HG03060 (cell line): ENCODE measurements around the gene RBM38.

Experiments
- ATAC-seq: cut with Tn5 transposase; IDR thresholded peaks from one replicate; pipeline ENCODE4 v1.9.1; 2021; ENCODE audit warnings: low read depth, moderate number of reproducible peaks; ENCODE audit not compliant: unreplicated experiment

The RBM38 gene

DNA sequence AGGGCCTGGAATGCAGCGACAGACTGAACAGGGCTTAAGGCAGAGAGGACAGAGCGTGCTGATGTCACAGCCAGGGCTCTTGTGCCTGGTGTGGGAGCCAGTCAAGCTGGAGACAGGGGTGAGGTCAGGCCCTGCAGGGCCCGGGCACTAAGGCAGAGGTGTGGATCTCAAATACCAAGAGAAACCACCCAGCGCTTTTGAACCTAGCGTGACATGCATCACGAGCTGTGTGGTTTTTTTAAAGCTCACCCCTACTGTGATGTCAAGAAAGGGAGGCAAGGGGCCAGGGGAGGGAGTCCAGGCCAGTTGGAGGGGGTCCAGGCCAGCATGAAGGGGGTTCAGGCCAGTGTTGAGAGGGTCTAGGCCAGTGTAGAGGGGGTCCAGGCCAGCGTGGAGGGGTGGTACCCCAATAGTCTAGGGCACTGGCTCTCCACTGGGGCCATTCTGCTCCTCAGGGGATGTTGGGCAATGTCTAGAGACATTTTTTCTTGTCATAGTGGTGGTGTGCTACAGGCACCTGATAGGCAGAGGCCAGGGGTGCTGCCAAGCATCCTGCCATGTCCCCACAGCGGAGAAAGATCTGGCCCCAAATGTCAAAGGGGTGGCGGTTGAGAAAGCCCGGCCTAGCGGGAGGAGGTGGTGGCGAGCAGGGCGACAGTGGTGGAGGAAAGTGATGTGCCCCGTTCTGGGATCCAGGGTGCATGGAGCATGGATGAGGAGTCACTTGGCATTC, 42.6 kb downstream of the RBM38 start:
- no peak for ATAC-seq

GRCh38 chr20:57434390-57434700, 43.1 kb downstream of the RBM38 start:
- no peak for ATAC-seq

DNA sequence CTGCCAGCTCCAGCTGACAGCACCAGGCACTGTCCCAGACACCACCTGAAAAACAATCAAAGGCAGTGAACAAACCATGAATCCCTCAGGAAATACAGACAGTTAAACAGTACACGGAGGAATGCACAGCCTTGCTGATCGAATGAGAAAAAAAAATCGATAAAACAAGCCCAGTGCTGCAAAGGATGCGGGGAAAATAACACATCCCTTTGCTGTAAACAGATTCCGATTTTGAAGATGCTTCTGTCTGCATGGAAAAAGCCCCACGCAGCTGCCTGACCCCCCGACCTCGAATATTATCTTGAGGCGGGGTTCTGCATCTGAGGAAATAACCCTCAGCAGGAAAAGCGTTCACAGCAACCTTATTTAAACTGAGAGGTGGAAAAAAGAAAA, 43.9 kb downstream of the RBM38 start:
- ATAC-seq: no peak

DNA sequence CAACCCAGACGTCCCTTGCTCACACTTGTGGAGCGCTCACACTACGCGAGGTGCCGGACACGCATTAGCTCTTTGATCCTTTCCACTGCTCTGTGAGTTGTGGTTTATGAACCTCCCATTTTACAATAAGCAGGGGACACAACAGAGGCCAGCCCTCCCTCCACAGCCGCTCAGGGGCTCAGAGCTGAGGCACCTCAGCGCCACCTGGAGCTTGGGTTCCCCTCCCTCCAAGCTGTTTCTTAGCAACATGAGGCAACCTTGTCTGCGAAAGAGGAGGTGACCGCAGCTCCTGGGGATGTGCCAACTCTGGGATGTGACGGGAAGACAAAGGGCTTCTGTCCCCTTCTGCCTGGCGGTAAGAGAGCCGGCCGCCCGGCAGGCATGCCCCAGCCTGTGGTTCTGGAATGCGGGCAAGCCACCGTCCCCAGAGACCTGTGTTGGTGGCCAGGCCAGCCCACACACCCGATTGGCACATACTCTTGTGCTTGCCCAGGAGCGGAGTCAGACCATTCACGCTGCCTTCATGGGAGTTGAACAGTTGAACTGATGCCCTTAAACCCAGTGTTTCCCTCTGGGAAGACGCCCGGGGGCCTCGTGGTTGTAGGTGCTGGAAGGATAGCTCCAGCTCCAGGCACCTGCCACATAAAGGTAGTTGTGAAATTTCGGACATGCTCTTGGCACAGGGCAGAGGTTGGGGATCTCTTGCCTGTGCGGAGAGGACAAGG, 44.5 kb downstream of the RBM38 start:
- no peak for ATAC-seq

GRCh38 chr20:57436223-57436545, 45.0 kb downstream of the RBM38 start:
- no peak for ATAC-seq

- no peak for ATAC-seq
Measured at GRCh38 chr20:57437267-57437666, 46.1 kb downstream of the RBM38 start.

GRCh38 chr20:57437672-57438330, 46.6 kb downstream of the RBM38 start:
- no peak for ATAC-seq

DNA sequence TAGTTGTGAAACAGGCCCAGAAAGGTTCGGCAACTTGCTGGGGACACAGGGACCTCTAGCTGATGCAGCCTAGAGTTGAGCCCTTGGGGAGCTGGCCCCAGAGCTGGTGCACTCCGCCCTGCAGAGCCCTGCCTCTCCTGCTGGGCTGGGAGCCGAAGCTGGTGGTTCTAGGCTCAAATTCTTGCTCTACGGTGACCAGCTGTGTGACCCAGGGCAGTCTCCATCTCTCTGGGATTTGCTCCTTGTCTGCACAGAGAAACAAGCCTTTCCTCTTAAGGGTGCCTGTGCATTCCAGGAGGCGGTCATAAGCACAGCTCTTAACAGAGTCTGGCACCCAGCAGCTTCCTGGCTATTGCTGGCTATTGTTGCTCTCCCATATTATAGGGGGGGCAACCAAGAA, 47.4 kb downstream of the RBM38 start:
- no peak for ATAC-seq

- no peak for ATAC-seq
Measured at GRCh38 chr20:57439432-57439831, 48.2 kb downstream of the RBM38 start.

DNA sequence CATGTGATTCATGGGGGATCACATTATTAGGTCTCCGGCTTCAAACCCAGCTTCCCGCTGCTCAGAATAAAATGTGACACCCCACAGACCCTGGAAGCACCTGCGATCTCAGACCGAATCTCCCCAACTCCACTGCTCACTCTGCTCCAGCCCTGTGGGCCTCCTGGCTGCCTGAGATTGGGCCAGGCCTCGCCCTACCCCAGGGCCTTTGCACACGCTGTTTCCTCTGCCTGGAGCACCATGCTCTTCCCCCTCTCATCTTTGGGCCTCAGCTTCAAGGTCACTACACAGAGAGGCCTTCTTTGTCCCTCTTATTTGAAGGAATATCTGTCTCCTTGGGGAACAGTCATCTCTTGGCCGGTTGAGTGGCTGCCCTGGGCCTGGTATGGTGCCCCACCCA, 48.8 kb downstream of the RBM38 start:
- no peak for ATAC-seq

DNA sequence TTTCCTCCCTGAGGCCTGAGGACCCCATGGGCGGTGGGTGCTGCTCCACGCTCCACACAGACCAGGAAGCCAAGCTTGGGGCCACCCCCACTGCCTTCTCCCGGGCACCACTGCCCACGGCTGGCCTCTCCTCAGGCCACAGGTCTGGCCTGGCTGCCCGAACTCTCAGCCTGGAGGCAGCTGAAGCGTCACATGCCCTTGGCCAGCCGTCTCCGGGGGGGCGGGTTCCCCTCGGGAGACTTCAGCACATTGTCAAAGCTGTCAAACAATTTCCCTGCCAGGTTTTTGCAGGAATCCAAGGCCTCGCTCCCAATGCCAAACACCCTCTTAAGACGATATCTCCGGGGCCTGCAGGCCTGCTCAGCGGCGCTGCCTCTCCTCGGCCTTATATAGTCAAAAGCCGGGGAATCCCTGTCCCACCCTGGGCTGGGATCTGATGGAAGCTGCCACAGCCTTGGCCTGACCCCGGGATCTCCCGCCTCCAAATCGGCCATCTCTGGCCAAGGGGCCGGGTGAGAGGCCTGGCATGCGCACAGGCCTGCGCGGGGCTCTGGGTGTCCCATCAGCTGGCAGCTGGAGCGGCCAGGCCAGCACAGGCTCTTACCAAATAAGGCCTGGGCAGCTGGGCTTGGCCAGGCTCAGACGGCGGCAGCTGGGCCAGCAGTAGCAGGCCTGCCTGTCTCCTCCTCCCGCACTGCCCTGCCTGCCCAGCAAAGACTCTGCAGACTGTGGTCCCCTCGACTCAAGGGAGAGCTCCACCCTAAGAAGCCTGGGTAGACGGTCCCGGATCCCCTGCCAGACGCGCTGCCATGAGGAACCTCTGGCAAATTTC, 49.7 kb downstream of the RBM38 start:
- ATAC-seq: no peak

- ATAC-seq: no peak
Measured at GRCh38 chr20:57441510-57442154, 50.4 kb downstream of the RBM38 start.

DNA sequence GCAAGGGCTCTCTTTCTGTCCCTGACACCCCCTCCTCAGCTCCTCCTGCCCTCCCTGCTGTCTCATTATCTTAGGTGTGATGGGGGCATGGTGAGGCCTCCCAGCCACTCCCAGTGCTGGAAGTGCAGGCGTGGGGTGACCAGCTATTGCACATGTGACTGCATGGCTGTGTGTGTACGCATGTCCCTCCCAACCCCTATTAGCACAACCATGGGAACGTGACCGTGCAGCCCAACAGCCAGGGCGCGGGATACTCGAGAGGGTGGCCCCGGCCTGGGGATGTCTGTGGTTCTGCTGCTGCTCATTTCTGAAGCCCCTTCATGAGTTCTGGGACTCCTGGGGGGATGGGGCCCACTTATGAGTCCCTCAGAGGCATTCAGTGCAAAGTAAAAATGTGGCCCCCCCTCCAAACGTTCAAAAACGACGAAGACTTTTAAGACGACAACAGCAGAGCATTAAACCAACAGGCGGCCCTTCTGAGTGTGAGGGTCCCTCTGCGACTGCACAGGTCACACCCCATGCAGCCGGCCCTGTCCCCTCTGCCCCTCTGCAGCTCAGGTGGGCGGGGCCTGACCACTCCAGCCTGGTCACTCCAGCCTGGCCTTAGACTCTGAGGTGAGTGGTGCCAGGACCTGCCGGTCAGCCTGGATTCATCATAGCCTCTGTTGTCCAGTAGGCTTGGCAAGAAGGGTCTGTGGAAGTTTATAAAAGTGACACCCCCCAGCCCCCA, 51.1 kb downstream of the RBM38 start:
- ATAC-seq: no peak

DNA sequence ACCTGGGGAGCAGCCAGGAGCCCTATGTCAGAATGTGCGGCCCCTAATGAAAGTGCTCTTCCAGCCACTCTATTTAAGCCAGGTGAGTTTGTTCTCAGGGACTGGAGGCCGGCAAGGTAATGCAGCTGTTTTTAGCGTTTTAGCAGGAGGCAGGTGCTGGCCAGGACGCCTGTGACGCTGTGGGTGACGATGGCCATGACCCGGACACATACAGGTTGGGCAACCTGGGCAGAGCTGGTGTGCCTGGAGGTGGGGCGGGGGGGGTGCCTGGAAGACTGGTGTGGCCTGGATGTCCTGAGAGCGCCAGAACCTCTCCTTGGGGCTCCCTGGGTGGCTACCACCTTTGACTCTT, 51.7 kb downstream of the RBM38 start:
- ATAC-seq: no peak

DNA sequence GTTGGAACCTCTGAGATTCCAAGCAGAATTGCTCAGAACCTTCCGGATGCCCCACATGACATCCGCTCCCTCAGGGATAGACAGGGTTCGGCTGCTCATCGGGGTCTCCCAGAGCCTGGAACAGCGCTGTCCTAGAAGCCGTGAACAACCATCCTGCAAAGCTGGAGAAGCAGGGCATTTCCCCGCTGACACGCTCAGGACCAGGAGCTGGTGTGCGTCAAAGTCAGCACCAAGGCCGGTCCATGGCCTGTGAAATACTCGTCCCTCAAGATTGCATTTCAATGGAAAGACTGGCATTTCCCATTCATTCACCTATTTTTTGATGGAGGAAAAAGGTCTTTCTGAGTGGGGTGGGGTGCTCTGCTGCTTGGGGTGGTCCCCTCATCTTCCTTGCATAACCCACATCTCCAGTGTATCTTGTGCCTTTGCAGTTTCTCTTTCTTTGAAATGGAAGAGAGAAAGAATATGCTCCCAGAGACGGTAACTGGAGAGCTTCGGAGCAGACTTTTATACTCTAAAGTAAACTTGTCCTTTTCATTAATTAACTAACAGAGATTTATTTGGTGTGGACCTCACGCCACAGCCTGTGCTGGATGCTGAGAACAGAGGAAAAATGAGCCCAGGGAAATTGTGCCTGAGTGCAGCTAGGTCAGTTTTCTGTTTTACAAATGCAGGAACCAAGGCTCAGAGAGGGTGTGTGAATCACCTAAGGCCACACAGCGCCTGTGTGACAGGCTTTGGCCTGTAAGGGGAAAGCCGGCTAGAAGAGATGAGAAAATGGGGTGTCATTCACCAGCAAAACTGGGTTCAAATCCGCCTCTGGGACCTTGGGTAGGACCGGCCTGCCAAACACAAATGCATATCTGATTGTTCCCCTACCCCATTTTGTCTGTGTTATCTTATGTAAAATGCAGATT, 52.4 kb downstream of the RBM38 start:
- ATAC-seq: no peak

- no peak for ATAC-seq
Measured at GRCh38 chr20:57444394-57445048, 53.3 kb downstream of the RBM38 start.

- ATAC-seq: no peak
Measured at GRCh38 chr20:57445298-57445697, 54.1 kb downstream of the RBM38 start.

GRCh38 chr20:57445774-57446173, 54.6 kb downstream of the RBM38 start:
- no peak for ATAC-seq
